Peyer's patch (tissue), 4 donors: Measurements from ENCODE around the gene CELF3. TPM values are rescaled to one million over a fixed set of nuclear protein-coding genes. Genes with fewer than 3 reads are reported as not detected.

Experiments used
- DNase-seq, 3 donors: peaks; one replicate each; pipeline ENCODE4 v3.0.0-alpha.2; 2017 to 2019
- H3K27ac ChIP-seq, 4 donors: fragments of 200-600 bp; sonication (generic); one replicate each; pipeline ENCODE4 v1.5.1; 2016 to 2019
- H3K27me3 ChIP-seq, 2 donors: fragments of 200-600 bp; sonication (generic); one replicate each; pipeline ENCODE4 v1.5.1; 2019
- H3K36me3 ChIP-seq, 3 donors: fragments of 200-600 bp; sonication (generic); one replicate each; pipeline ENCODE4 v1.5.1; 2016 to 2019
- H3K4me1 ChIP-seq, 4 donors: fragments of 200-600 bp; sonication (generic); one replicate each; pipeline ENCODE4 v1.5.1; 2016 to 2019
- H3K4me3 ChIP-seq, 4 donors: fragments of 200-600 bp; sonication (generic); 1 replicate in 3 of 4; 2 replicates in 1 of 4; pipeline ENCODE4 v1.5.1; 2016 to 2019; ENCODE audit warnings: mild to moderate bottlenecking in 1 of 4
- H3K9me3 ChIP-seq, 4 donors: fragments of 200-600 bp; sonication (generic); one replicate each; pipeline ENCODE4 v1.5.1; 2016 to 2019; ENCODE audit warnings: mild to moderate bottlenecking in 1 of 4
- POLR2A ChIP-seq, 2 donors: fragments of 450-650 bp; IDR thresholded peaks; one replicate each; pipeline ENCODE4 v1.5.1; 2017; ENCODE audit warnings: antibody characterized with exemption in 2 of 2, mild to moderate bottlenecking in 2 of 2, moderate library complexity in 2 of 2
- total RNA-seq, 4 donors: library from RNA; depleted of rRNA; stranded (reverse); fragments of >200 nt; gene quantifications; one replicate each; pipeline ENCODE4 v1.1.0, GENCODE V29; 2016
- TF ChIP-seq, protein P1 (sequence below), 6 experiments: fragments of 450-650 bp in 4 of 6; fragments of 200-600 bp in 2 of 6; sonication (generic) in 1 of 6; IDR thresholded peaks; one replicate each; pipeline ENCODE4 v1.5.1; 2017 to 2019; ENCODE audit warnings: antibody characterized with exemption in 6 of 6, mild to moderate bottlenecking in 3 of 6, moderate library complexity in 1 of 6

Gene CELF3
- total RNA-seq, 4 donors from 2014 or later, result 2.5 to 7.7 (median 6.1) TPM

DNA sequence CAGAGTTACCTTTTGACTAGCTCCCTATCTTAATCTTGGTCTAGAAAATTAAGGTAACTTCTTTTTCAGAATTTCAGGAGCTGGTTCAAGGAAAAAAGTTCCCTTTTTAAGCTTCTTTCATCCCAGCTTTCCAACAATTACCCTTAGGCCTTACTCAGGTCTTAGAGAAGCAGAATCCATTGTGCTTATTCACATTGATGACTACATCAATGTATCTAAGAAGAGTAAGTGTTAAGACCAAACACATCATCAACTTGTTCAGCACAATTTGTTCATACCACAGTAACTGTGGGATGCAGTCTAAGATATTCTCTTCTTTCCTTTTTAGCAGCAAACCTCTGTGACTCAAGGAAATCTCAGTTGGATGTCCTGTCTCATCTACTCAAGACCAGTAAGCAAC, 42.6 kb upstream of the CELF3 start:
- H3K27ac ChIP-seq, result no peak overlapping the region
- no peaks in the 10 kb centered on the region for H3K27me3 ChIP-seq
- peaks cover 0 to 6% (median 3%) of the 10 kb centered on the region in 4 donors for H3K4me1 ChIP-seq
- TF ChIP-seq, protein P1, sequence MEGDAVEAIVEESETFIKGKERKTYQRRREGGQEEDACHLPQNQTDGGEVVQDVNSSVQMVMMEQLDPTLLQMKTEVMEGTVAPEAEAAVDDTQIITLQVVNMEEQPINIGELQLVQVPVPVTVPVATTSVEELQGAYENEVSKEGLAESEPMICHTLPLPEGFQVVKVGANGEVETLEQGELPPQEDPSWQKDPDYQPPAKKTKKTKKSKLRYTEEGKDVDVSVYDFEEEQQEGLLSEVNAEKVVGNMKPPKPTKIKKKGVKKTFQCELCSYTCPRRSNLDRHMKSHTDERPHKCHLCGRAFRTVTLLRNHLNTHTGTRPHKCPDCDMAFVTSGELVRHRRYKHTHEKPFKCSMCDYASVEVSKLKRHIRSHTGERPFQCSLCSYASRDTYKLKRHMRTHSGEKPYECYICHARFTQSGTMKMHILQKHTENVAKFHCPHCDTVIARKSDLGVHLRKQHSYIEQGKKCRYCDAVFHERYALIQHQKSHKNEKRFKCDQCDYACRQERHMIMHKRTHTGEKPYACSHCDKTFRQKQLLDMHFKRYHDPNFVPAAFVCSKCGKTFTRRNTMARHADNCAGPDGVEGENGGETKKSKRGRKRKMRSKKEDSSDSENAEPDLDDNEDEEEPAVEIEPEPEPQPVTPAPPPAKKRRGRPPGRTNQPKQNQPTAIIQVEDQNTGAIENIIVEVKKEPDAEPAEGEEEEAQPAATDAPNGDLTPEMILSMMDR (IDR thresholded peaks at IDR 0.05), result no peak
- TF ChIP-seq POLR2A (IDR thresholded peaks at IDR 0.05), result no peak
- H3K4me3 ChIP-seq, result no peak overlapping the region
- peaks cover 0 to 36% (median 0%) of the 10 kb centered on the region in 3 donors for H3K36me3 ChIP-seq
- DNase-seq, result no peak
- no peaks in the 10 kb centered on the region for H3K9me3 ChIP-seq

DNA sequence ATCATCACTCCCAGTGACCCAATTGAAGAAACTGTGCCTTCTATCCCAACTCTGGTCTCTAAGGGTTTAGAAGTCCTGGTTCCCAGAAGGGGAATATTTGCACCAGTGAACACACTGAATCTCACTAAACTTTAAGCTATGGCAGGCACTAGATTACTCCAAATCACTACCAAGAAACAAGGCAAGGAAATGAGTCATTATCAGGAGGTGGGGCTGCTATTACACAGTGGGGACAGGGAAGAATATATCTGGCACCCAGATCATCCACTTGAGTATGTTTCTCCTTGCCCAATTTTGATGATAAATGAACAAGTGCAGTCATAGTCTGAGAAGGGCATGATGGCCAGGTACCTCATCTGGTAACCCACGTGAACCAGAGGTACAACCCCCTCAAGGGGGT, 39.7 kb upstream of the CELF3 start:
- Histone ChIP-seq H3K27ac (no peak overlapping the region), H3K36me3 (peaks cover 0 to 29% (median 0%) of the 10 kb centered on the region in 3 donors), H3K27me3 (no peaks in the 10 kb centered on the region), H3K4me3 (no peak overlapping the region), H3K9me3 (no peaks in the 10 kb centered on the region), H3K4me1 (no peaks in the 10 kb centered on the region)
- DNase-seq, result no peak
- TF ChIP-seq POLR2A (IDR thresholded peaks at IDR 0.05), result no peak
- TF ChIP-seq, protein P1 (IDR thresholded peaks at IDR 0.05), result no peak

DNA sequence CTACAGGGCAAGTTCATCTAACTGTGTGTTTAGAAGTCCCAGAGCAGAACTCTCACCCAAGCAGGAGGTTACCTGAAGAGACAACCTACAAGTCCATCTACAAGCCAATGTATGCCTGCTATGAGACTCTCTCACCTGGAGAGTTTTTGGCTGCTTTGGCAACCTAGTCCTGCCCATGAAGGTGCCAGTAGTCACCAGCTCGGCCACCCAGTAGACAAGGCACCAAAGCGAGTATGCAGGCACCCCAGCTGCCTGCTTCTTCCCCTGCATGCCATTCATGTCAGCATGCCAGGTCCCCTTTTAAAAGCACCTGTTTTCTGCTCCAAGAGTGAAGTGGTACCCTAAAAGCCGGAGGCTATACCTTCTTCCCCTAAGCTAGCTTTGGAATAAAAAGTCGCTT, 24.9 kb upstream of the CELF3 start:
- TF ChIP-seq, protein P1 (IDR thresholded peaks at IDR 0.05), result no peak
- no peak for TF ChIP-seq POLR2A (IDR thresholded peaks at IDR 0.05)
- H3K36me3 ChIP-seq, result no peaks in the 10 kb centered on the region

DNA sequence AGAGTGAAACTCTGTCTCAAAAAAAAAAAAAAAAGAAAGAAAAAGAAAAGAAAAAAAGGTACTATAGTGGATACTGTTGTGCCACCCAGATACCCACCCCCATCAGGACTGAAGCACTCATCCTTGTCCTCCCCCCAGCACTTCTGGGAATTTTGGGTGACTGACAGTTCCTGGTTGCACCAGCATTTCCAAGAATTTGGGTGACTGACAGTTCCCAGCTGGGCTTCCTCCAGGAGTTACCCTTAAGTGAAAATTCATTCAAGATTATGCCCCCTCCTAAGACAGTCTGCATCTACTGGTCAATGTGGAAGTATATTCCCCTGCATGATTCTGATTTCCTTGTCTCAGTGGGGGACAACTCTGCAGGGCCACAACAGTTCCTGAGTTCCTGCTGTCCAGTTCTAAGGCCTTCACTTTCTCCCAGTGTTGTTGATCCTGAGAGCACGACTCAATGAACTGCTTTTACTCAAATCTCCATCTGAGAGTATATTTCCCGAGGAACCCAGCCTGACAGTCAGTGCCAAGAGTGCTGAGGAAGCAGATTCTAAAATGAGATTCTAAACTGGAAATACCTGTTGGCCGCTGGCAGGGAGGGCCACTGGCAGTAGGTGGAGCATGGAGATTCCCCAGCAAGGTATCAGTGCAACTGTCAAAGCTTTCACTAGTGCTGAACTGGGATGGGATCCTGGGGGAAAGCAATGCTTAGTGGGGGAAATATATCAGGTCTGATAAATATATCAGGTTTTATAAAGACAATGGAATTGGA, 23.2 kb upstream of the CELF3 start:
- peaks cover 0 to 13% (median 3%) of the 10 kb centered on the region in 4 donors for H3K9me3 ChIP-seq
- TF ChIP-seq, protein P1 (IDR thresholded peaks at IDR 0.05), result no peak
- no peak for TF ChIP-seq POLR2A (IDR thresholded peaks at IDR 0.05)
- H3K4me1 ChIP-seq, result peaks cover 0 to 2% (median 0%) of the 10 kb centered on the region in 4 donors
- H3K4me3 ChIP-seq, result no peak overlapping the region
- no peaks in the 10 kb centered on the region for H3K27me3 ChIP-seq
- no peaks in the 10 kb centered on the region for H3K36me3 ChIP-seq
- DNase-seq, result no peak
- H3K27ac ChIP-seq, result no peak overlapping the region

More for the DNA sequence above, 24.9 kb upstream of the CELF3 start:
- Histone ChIP-seq H3K27me3 (no peaks in the 10 kb centered on the region), H3K4me3 (no peak overlapping the region), H3K9me3 (peaks cover 0 to 13% (median 3%) of the 10 kb centered on the region in 4 donors), H3K4me1 (no peaks in the 10 kb centered on the region), H3K27ac (no peak overlapping the region)
- no peak for DNase-seq

DNA sequence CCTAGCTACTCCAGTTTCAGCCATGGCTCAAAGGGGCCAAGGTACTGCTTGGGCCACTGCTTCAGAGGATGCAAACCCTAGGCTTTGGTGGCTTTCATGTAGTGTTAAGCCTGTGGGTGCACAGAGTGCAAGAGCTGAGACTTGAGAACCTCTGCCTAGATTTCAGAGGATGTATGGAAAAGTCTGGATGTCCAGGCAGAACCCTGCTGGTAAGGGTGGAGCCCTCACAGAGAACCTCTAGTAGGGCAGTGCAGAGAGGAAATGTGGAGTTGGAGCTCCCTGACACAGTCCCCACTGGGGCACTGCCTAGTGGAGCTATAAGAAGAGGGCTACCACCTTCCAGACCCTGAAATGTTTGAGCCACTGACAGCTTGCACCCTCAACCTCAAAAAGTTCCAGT, 20.9 kb upstream of the CELF3 start:
- no peak for TF ChIP-seq POLR2A (IDR thresholded peaks at IDR 0.05)
- TF ChIP-seq, protein P1 (IDR thresholded peaks at IDR 0.05), result no peak
- Histone ChIP-seq H3K27me3 (no peaks in the 10 kb centered on the region), H3K27ac (no peak overlapping the region), H3K4me1 (peaks cover 0 to 4% (median 0%) of the 10 kb centered on the region in 4 donors), H3K9me3 (peaks cover 0 to 13% (median 3%) of the 10 kb centered on the region in 4 donors), H3K36me3 (no peaks in the 10 kb centered on the region), H3K4me3 (no peak overlapping the region)
- no peak for DNase-seq
